HG02642 (cell line): ENCODE results near the gene ATP1A4.

Experiments
- ATAC-seq: cut with Tn5 transposase; IDR thresholded peaks from one replicate; pipeline ENCODE4 v1.9.1; 2021; ENCODE audit warnings: mild to moderate bottlenecking; ENCODE audit not compliant: unreplicated experiment, poor library complexity

Gene ATP1A4

DNA sequence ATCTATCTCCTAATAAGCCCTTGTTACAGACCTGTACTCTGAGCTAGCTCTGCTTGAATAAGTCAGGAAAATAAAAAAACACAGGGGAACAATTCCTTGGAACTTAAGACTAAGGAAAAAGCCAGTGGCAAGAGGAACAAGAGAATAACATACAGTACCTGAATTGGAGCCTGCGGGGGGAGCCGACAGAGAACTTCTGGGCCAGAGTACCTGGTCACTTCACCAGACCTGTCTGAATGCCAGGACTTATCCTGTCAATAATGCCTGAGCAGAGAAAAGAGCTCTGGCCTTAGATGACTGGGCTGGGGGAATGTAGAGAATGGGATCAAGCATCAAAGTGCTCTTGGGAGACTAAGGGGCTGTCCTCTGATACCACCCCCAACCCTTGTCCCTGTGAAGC is 68.9 kb downstream of the ATP1A4 start:
- ATAC-seq, result no peak

DNA sequence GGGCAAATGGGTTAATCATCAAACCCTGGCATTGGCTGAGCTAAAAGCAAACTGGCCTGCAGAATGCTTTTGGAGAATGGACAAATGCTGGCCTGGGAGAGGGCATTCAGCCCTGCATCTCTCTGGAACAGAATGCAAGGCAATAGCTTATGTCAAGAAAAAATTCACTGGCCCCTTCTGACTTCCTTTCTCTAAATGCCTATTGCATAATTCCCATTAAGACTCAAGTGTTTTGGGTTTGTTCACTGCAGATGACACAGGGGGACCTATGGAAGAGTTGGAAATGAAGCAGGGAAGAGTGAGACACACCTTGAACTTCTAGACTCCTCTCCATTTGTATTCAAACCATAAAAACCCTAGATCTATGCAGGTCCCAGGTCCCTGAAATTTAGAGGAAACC is 69.7 kb downstream of the ATP1A4 start:
- ATAC-seq, result no peak

DNA sequence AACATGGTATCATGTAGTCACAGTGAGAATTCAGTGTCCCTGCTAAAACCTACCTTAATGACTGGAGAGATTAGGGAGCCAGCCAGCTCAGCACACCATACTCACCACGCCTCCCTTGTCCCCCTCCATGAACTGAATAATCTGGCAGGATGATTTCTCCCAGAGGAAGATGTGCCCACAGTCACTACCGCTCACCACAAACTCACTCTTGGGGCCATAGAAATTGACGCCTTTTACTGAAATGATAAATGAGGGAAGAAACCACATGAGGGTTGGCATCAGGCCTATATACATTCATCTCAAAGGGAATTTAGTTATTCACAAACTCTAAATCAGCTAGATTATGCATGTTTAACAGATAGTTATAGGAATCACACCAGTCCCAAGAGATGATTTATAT is 71.1 kb downstream of the ATP1A4 start:
- ATAC-seq, result no peak

DNA sequence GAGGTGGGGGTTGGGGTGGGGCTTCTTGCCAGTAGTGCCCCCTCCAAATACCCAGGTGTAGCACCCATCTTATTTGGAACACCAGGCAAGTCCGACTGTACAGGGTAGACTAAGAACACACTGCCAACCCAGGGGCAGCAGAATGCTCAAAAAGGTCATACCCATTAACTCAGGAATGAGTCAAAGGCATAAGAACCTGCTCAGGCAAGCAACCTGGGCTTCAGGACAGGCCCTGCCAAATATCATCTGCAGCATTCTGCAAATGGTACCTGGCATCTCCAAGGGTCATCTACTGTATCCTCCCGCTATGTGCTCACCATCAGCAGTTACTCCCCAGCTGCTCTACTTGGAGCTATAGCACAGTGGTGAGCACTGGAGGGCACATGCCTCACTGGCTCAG is 73.2 kb downstream of the ATP1A4 start:
- ATAC-seq, result no peak

DNA sequence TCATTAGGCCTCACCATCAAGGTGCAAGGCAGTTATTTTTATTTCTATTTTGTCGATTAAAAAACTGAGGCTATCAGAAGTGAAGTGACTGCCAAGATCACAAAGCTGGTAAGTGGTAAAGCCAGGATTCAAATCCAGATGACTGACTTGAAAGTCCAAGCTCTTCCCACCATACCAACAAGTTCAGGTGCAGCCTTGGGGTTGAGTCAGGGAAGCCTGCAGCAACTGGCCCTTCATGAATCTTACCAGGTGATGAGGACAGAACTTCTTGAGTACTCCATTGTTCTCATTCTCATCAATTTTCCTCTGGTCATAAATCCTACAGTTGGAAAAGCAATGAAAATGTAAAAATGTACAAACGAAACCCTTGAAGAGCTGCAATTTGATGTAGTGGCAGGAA is 73.9 kb downstream of the ATP1A4 start:
- no peak for ATAC-seq

DNA sequence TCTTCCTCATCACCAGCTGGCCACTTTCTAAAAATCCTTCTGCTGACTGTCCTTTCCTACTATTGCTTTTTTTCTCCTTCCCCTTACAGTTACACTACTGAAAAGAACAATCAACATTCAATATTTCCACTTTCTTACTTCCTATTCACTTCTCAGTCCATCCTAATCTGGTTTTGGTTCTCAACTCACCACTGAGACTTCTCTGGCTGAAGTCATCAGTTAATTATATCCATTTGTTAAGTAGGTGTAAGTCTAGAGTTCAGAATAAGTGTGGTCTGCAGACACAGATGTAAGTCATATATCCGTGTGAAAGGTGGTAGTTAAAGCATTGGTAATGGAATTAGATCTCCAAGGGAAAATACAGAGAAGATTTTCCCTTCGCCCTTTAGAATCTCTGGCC is 75.2 kb downstream of the ATP1A4 start:
- ATAC-seq, result no peak

DNA sequence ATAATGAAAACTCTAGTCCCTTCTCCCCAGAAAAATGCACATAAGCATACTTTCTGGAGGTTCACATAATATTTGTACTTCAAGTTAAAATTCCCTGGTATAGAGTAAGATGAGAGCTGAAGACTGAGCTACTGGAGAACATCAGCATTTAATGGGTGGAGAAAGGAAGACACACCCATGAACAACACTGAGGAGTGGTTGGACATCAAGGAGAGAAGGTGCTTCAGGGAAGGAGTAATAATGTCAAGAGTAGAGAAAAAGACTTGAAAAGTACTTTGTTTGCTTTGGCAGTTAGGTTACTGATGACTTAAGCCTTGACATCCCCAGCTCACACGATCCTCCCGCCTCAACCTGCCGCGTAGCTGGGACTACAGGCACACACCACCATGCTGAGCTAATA is 75.6 kb downstream of the ATP1A4 start:
- no peak for ATAC-seq

DNA sequence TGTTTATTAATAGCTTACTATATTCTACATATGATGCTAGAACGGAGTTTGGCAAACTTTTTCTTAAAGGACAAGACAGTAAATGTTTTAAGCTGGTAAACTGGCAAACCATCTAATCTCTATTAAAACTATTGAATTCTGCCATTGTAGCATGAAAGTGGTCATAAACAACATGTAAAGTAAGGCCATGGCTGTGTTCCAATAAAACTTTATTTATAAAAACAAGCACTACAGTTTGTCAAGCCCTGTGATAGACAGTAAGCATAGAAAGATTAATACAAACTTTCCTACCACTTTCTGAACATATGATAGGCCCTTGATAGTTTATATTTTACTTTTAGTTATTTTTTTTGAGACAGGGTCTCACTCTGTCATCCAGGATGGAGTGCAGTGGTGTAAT is 76.2 kb downstream of the ATP1A4 start:
- no peak for ATAC-seq

DNA sequence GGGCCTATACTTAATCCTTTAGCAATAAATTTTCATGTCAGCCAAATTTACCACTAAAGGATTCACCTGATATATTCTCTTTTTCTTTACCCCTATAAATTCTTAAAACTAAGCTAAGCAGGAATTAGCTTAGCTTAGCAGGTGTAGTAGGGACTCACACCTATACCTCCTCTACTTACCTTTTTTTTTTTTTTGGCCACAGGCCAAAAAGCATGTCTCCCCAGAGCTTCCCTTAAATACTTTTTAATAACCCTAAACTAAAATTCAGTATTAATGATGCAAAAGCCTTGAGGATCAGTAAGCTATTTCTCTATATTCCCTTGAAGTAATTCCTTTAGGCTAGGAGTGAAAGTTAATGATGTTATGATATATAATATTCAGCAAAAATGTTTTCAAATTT is 77.0 kb downstream of the ATP1A4 start:
- no peak for ATAC-seq

DNA sequence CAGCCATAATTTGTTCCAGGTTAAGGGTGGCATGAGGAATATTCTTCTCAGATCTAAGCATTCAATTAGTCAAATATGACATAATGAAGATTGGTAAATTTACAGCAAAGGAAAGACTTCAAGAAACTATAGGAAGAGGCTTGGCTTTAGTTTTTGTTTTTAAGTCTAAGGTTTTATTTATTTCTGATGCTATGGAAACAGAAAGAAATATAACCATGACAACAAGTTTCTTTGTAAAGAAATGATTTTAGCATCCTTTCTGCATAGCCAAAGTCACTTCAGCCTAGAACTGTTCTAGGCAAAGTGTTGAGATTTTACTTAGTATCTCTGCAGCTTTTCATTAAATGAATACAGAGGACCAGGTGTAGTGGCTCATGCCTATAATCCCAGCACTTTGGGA is 81.5 kb downstream of the ATP1A4 start:
- no peak for ATAC-seq
